ENCODE measurements around the gene WNT16.

WNT16 gene

GRCh38 chr7:121351682-121352081 is 22.9 kb downstream of the WNT16 start:
- no peak for DNase-seq

GRCh38 chr7:121352323-121352722 is 23.5 kb downstream of the WNT16 start:
- no peak for DNase-seq

DNA sequence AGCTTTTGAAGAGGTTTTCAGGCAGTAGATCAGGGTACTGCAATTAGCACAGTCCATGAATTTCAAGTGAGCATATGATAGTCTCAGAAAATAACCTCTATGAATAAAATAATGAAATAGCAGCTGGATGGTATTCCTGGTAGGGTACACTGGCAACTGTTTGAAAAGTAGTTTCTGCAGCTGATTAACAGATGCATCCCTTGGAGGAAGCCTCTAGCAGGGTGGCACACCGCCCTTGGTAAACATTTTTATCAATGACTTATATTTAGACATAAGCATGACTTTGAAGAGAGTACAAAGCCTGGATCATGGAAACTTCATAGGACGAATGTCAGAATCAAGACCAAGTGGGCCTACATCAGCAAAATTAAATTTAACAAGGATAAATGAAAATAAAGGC is 26.8 kb downstream of the WNT16 start:
- no peak for DNase-seq

GRCh38 chr7:121360564-121360963 is 31.8 kb downstream of the WNT16 start:
- DNase-seq: no peak

DNA sequence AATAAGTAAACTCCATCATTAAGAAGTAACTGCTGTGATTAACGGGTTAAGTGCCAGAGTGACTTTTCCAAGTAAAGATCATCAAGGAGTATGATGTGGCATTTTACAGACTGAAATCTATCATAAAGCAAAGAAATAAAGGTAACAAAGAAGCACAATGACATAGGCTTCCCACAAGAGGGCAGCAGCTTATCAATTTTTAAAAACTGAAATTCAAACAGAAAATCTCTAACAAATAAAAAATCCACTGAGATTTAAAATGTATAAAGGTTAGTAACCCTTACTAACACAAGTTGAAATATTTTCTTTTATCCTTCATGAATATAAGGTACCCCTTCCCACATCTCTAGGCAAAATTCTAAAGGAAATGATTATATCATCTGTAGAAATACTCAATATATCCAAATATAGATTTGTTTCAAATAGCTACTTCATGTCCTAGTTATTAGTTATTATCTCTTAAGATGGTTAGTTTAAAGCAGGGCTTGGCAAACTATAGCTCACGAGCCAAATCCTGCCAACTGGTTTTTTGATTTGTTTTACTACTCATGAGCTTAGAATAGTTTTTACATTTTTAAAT is 38.1 kb downstream of the WNT16 start:
- peak; percentile 2 for DNase-seq

- no peak for DNase-seq
Measured at GRCh38 chr7:121369462-121369861, 40.7 kb downstream of the WNT16 start.

DNA sequence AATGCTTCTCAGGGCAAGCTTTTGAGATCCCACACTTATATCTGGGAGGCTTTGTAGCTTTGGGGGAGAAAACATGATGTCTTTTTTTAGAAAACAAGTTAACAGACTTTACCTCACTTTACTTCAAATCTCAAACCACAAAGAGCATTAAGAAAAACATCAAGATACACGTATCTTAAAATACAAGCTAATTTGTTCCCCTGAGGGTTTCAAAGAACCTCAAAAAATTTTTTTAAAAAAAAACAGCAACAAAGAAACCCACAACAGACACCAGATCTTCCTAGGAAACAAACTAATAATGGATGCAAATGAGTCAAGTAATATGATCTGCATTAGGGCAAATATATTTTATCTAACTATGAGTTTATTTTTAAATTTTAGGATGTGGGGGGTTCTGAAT is 42.6 kb downstream of the WNT16 start:
- DNase-seq: no peak

DNA sequence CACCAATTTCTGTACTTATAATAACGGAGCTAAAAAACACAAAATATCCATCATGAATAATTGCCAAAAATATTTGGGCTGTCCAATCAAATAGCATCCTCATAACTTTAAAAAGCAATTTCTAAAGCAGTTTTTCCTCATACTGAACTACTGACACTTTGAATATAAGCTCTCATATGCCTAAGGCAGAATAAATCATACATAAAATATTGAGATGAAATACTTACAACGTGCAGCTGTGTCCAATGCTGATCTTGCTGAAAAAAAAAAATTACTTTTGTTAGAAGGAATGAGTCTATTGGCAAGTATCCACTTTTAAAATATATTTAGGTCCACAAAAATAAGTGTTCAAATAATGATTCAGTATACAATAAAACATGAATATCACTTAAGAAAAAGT is 43.1 kb downstream of the WNT16 start:
- DNase-seq: no peak

GRCh38 chr7:121372376-121373010 is 43.7 kb downstream of the WNT16 start:
- DNase-seq: no peak

- no peak for DNase-seq
Measured at GRCh38 chr7:121373177-121373576, 44.4 kb downstream of the WNT16 start.

- no peak for DNase-seq
Measured at GRCh38 chr7:121376979-121377378, 48.2 kb downstream of the WNT16 start.

DNA sequence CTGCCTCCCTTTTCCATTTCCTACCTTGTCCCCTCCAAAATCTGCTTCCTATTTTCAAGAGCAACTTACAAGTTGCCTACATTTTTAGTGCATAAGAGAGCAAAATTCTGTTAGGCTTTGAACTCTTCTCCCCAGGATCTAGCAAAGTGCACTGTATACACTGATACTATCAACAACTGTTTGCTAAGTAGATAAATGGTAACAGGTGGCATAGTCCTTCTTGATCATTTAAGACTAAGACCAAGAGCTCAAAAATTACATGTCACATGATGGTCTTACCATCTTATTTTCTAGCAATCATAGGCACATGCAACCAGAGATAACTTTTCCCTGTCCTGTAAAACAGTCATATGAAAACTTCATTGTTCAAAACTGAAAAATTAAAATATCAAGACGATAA is 51.1 kb downstream of the WNT16 start:
- no peak for DNase-seq

DNA sequence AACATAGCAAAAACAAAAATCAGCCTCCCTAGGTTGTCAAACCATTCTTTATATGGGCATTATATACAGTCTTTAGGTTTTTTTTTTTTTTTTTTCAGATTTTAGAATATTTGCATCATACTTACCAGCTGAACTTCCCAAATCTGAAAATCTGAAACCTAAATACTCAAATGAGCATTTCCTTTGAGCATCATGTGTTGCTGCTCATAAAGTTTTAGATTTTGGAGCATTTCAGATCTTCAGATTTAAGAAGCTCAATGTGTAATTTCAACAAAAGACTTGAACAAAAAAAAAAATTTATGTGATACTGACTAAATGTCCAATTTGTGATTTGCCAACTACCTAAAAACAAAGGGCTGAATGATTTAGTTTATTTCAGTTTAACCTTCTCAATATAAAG is 53.7 kb downstream of the WNT16 start:
- no peak for DNase-seq

- DNase-seq: no peak
Measured at GRCh38 chr7:121383235-121383910, 54.6 kb downstream of the WNT16 start.

- DNase-seq: no peak
Measured at GRCh38 chr7:121384265-121384664, 55.5 kb downstream of the WNT16 start.

DNA sequence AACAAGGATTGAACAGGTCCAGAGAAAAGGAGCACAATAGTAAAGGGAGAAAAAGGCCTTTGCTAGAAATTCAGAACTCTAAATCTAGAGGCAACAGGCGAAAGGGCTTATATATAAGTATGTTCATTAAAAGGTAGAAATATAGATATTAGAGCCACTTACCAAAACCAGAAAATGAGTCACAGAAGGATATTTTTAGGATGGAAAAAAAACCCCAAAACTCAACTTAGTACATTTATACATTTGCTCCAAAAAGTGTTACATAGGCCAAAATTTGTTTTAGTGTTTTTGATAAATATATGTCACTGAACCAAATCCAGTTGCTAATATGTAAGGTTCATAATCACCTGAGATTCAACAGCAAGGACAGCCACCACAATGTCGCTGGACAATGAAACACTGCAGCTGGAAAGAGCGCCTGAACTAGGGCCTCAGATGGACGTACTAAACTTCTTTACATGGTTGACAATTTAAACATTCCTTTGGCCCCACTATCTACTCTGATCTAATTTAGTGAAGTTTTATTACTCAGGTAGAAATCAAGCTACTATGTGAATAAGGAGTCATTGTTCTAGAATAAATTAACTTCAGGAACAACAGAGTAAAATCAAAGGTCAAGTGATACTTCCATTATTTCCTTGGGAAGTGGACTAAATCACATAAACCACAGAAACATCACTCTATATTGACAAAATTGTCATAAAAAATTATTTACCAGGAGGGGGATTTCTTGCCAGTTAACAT is 56.4 kb downstream of the WNT16 start:
- no peak for DNase-seq

- no peak for DNase-seq
Measured at GRCh38 chr7:121385800-121386179, 57.0 kb downstream of the WNT16 start.

DNA sequence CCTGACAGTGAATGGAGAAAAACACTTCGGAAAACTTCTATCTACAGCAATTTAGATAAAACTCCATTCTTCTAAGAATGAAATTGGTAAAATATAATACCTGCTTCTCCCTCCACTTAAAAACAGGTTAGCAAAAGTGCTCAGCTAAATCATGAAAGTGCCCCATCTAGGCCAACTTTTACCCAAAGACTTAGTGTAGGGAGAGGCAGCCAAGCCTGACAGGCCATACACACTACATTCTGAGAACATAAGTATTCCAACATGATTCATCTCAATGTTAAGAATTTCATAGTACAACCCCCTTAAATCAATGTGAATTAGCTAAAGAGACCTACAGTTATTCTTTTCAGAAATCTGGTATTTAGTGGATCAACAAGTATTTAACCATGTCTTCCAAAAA is 60.1 kb downstream of the WNT16 start:
- DNase-seq: no peak

GRCh38 chr7:121390109-121390508 is 61.3 kb downstream of the WNT16 start:
- no peak for DNase-seq

GRCh38 chr7:121390617-121391016 is 61.8 kb downstream of the WNT16 start:
- DNase-seq: no peak

All from stimulated activated naive CD4-positive, alpha-beta T cell treated with Interleukin-2 at 50 U/mL for 16 hours (primary cell).